NCI-H1417 (cell line): ENCODE measurements around the gene TPCN1.

Experiments used
- DNase-seq, 3 experiments: peaks; one replicate each; lab custom pipeline; 2025; lab: John Stamatoyannopoulos, UW

Gene TPCN1

GRCh38 chr12:113224955-113225354 is 3.7 kb downstream of the TPCN1 start:
- no peak for DNase-seq

GRCh38 chr12:113226696-113227568 is 5.7 kb downstream of the TPCN1 start:
- DNase-seq, result no peak

- DNase-seq, result no peak
Measured at GRCh38 chr12:113227686-113228391, 6.6 kb downstream of the TPCN1 start.

- DNase-seq, result no peak
Measured at GRCh38 chr12:113228394-113229028, 7.2 kb downstream of the TPCN1 start.

GRCh38 chr12:113230315-113231234 is 9.3 kb downstream of the TPCN1 start:
- no peak for DNase-seq

- no peak for DNase-seq
Measured at GRCh38 chr12:113231235-113232088, 10.2 kb downstream of the TPCN1 start.

- no peak for DNase-seq
Measured at GRCh38 chr12:113232089-113232839, 11.0 kb downstream of the TPCN1 start.

- DNase-seq, result peak; percentile 90 to 99 (median 95)
Measured at GRCh38 chr12:113232840-113233585, 11.7 kb downstream of the TPCN1 start.

GRCh38 chr12:113233967-113234366 is 12.7 kb downstream of the TPCN1 start:
- no peak for DNase-seq

- DNase-seq, result no peak
Measured at GRCh38 chr12:113234483-113234882, 13.2 kb downstream of the TPCN1 start.

- DNase-seq, result no peak
Measured at GRCh38 chr12:113235976-113236375, 14.7 kb downstream of the TPCN1 start.

GRCh38 chr12:113236539-113237399 is 15.5 kb downstream of the TPCN1 start:
- DNase-seq, result no peak

GRCh38 chr12:113237748-113238147 is 16.5 kb downstream of the TPCN1 start:
- DNase-seq, result no peak

- no peak for DNase-seq
Measured at GRCh38 chr12:113238309-113238708, 17.0 kb downstream of the TPCN1 start.

GRCh38 chr12:113239288-113239771 is 18.1 kb downstream of the TPCN1 start:
- DNase-seq, result no peak

- no peak for DNase-seq
Measured at GRCh38 chr12:113239811-113240331, 18.6 kb downstream of the TPCN1 start.

GRCh38 chr12:113240395-113240794 is 19.1 kb downstream of the TPCN1 start:
- DNase-seq, result no peak
